ENCODE results near the gene SYCP2. TPM values are rescaled to one million over a fixed set of nuclear protein-coding genes. Genes with fewer than 3 reads are reported as not detected.

Gene SYCP2
- polyA plus RNA-seq, 3 donors, result 0.28 to 1.2 (median 0.30) TPM

DNA sequence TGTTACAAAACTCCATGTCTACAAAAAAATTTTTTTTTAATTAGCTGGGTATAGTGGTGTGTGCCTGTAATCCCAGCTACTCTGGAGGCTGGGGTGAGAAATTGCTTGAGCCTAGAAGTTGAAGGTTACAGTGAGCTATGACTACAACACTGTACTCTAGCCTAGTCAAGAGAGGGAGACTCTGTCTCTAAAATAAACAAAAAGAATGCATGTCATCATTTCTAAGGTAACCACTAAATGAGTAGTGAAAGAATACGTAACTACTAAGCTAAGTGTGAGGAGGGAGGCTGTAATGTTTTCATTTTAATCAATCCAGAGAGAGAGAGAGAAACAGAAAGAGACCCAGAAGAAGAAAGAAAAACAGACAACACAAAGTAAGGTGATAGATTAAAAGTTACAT is 9.9 kb downstream of the SYCP2 start:
- Histone ChIP-seq H2AFZ (ENCODE audit: insufficient read depth, low read depth, low read length, poor library complexity, severe bottlenecking) (no peak overlapping the region), H3K27me3 (ENCODE audit: control insufficient read depth in 2 of 2, insufficient read depth in 2 of 2, low read length in 2 of 2) (peaks cover 5 to 6% of the 10 kb centered on the region in 2 donors), H3K9ac (ENCODE audit: insufficient read depth, low read length, poor library complexity, severe bottlenecking) (no peak overlapping the region), H3K36me3 (replicated peaks in 1 of 2; ENCODE audit: control insufficient read depth in 1 of 2, insufficient read depth in 2 of 2, low read length in 2 of 2) (no peaks in the 10 kb centered on the region), H3K4me1 (ENCODE audit: control insufficient read depth in 1 of 2, insufficient read depth in 2 of 2, low read length in 2 of 2) (no peaks in the 10 kb centered on the region), H3K9me3 (replicated peaks in 1 of 2; ENCODE audit: control insufficient read depth in 1 of 2, insufficient read depth in 1 of 2, low read length in 2 of 2) (no peaks in the 10 kb centered on the region), H4K20me1 (ENCODE audit: insufficient read depth, low read length) (no peaks in the 10 kb centered on the region), H3K27ac (ENCODE audit: low read depth in 1 of 2, low read length in 2 of 2) (no peak overlapping the region), H3K4me3 (replicated peaks in 1 of 3; ENCODE audit: low read depth in 2 of 3, low read length in 3 of 3) (no peak overlapping the region), H3K4me2 (replicated peaks; ENCODE audit: extremely low read depth, low read length, poor library complexity, severe bottlenecking) (no peak overlapping the region), H3K79me2 (ENCODE audit: insufficient read depth, low read length) (no peaks in the 10 kb centered on the region)
- H3K27me3 Mint-ChIP-seq (ENCODE audit: low read depth in 3 of 3), result peaks cover 1 to 9% (median 5%) of the 10 kb centered on the region in 3 donors
- no peak for TF ChIP-seq CTCF (IDR thresholded peaks at IDR 0.05)
- WGBS (ENCODE audit: insufficient coverage), result no CpG with 5 or more reads among the region's 1 CpG
- DNase-seq, result no peak
- no peak overlapping the region for H3K27ac Mint-ChIP-seq
- no peaks in the 10 kb centered on the region for H3K4me1 Mint-ChIP-seq
- H3K36me3 Mint-ChIP-seq, result no peaks in the 10 kb centered on the region
- no peak overlapping the region for H3K4me3 Mint-ChIP-seq
- H3K9me3 Mint-ChIP-seq, result peaks cover 0 to 1% (median 0%) of the 10 kb centered on the region in 7 donors
- intact Hi-C loops (cut with micrococcal nuclease), result no loop called here

DNA sequence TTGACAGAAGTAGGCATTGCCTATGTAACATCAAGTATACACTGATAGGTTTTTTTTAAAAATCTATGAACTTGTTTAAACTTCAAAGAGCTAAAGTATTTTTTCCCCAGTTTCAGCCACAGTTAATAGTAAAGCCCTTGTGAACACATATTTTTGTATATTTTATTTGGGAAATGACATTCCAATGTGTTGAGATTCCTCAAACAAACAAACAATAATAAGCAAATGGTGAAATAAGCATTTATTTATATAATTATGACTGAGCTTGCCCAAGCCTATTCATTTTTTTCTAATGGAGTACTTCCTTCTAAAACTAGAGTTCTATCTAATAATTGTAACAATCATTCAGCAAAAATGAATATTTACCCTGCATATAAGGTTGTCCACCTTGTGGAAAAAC is 12.5 kb downstream of the SYCP2 start:
- no peaks in the 10 kb centered on the region for H3K79me2 ChIP-seq (ENCODE audit: insufficient read depth, low read length)
- TF ChIP-seq CTCF (IDR thresholded peaks at IDR 0.05), result no peak
- H3K36me3 ChIP-seq (replicated peaks in 1 of 2; ENCODE audit: control insufficient read depth in 1 of 2, insufficient read depth in 2 of 2, low read length in 2 of 2), result no peaks in the 10 kb centered on the region
- Mint-ChIP-seq H3K4me1 (no peaks in the 10 kb centered on the region), H3K27me3 (ENCODE audit: low read depth in 3 of 3) (peaks cover 1 to 7% (median 5%) of the 10 kb centered on the region in 3 donors), H3K9me3 (peaks cover 0 to 1% (median 0%) of the 10 kb centered on the region in 7 donors), H3K4me3 (no peak overlapping the region), H3K27ac (no peak overlapping the region), H3K36me3 (no peaks in the 10 kb centered on the region)
- H3K27ac ChIP-seq (ENCODE audit: low read depth in 1 of 2, low read length in 2 of 2), result no peak overlapping the region
- H3K27me3 ChIP-seq (ENCODE audit: control insufficient read depth in 2 of 2, insufficient read depth in 2 of 2, low read length in 2 of 2), result peaks cover 4 to 5% of the 10 kb centered on the region in 2 donors
- no peak for DNase-seq
- H3K9ac ChIP-seq (ENCODE audit: insufficient read depth, low read length, poor library complexity, severe bottlenecking), result no peak overlapping the region
- no peak overlapping the region for H3K4me3 ChIP-seq (replicated peaks in 1 of 3; ENCODE audit: low read depth in 2 of 3, low read length in 3 of 3)
- no peak overlapping the region for H3K4me2 ChIP-seq (replicated peaks; ENCODE audit: extremely low read depth, low read length, poor library complexity, severe bottlenecking)
- intact Hi-C loops (cut with micrococcal nuclease), result no loop called here
- no peaks in the 10 kb centered on the region for H3K4me1 ChIP-seq (ENCODE audit: control insufficient read depth in 1 of 2, insufficient read depth in 2 of 2, low read length in 2 of 2)
- H2AFZ ChIP-seq (ENCODE audit: insufficient read depth, low read depth, low read length, poor library complexity, severe bottlenecking), result no peak overlapping the region
- H4K20me1 ChIP-seq (ENCODE audit: insufficient read depth, low read length), result no peaks in the 10 kb centered on the region
- H3K9me3 ChIP-seq (replicated peaks in 1 of 2; ENCODE audit: control insufficient read depth in 1 of 2, insufficient read depth in 1 of 2, low read length in 2 of 2), result no peaks in the 10 kb centered on the region

All from CD14-positive monocyte (primary cell).